DND-41 (cell line): ENCODE data around the gene TMEM163.

ENCODE experiments used
- ATAC-seq: fragments of 200-7000 bp; cut with Tn5 transposase; 3 replicates; pipeline ENCODE4 v1.9.1; 2021; ENCODE audit warnings: low read depth; ENCODE audit not compliant: insufficient read depth
- DNase-seq: peaks from one replicate; pipeline ENCODE4 v3.0.0-alpha.2; 2020
- H2AFZ ChIP-seq: 2 replicates; pipeline ENCODE4 v1.6.0; 2012; ENCODE audit warnings: low read depth, low read length
- H3K27ac ChIP-seq: 2 replicates; pipeline ENCODE4 v1.5.1; 2012; ENCODE audit warnings: low read length, inconsistent platforms
- H3K27me3 ChIP-seq: fragments of 200-600 bp; sonication (generic); 2 replicates; pipeline ENCODE4 v1.6.0; 2012; ENCODE audit warnings: low read length, mild to moderate bottlenecking, inconsistent platforms; ENCODE audit not compliant: insufficient read depth, poor library complexity
- H3K36me3 ChIP-seq: 2 replicates; pipeline ENCODE4 v1.5.1; 2012; ENCODE audit warnings: low read length, inconsistent platforms; ENCODE audit not compliant: insufficient read depth
- H3K4me1 ChIP-seq: 2 replicates; pipeline ENCODE4 v1.5.1; 2012; ENCODE audit warnings: mild to moderate bottlenecking, low read length; ENCODE audit not compliant: insufficient read depth
- H3K4me2 ChIP-seq: 2 replicates; pipeline ENCODE4 v1.6.0; 2012; ENCODE audit warnings: mild to moderate bottlenecking, moderate library complexity, low read length, inconsistent platforms; ENCODE audit not compliant: insufficient read depth
- H3K4me3 ChIP-seq, 2 experiments: fragments of 200-600 bp in 1 of 2; shearing (Covaris generic) in 1 of 2; 2 replicates each; pipeline ENCODE4 v1.5.1; 2012 to 2016; ENCODE audit warnings: inconsistent platforms in 2 of 2, low read length in 2 of 2, mild to moderate bottlenecking in 2 of 2, low read depth in 1 of 2, moderate library complexity in 1 of 2
- H3K79me2 ChIP-seq: 2 replicates; pipeline ENCODE4 v1.6.0; 2012; ENCODE audit warnings: low read length, inconsistent platforms; ENCODE audit not compliant: insufficient read depth
- H3K9ac ChIP-seq: 2 replicates; pipeline ENCODE4 v1.6.0; 2012; ENCODE audit warnings: low read depth, mild to moderate bottlenecking, inconsistent platforms, low read length, moderate library complexity
- H3K9me3 ChIP-seq: 2 replicates; pipeline ENCODE4 v1.5.1; 2012; ENCODE audit warnings: low read length, moderate library complexity, mild to moderate bottlenecking, inconsistent platforms; ENCODE audit not compliant: insufficient read depth, severe bottlenecking
- H4K20me1 ChIP-seq: 2 replicates; pipeline ENCODE4 v1.6.0; 2012; ENCODE audit warnings: low read length; ENCODE audit not compliant: insufficient read depth
- CTCF ChIP-seq: IDR thresholded peaks from 2 replicates; pipeline ENCODE4 v1.5.1; 2012; ENCODE audit warnings: borderline replicate concordance, low read length, moderate library complexity, mild to moderate bottlenecking; ENCODE audit not compliant: poor library complexity, severe bottlenecking; ENCODE audit errors: extremely low read depth
- EZH2 ChIP-seq: IDR thresholded peaks from 3 replicates; pipeline ENCODE4 v1.6.1; 2012; ENCODE audit warnings: borderline replicate concordance, low read depth, mild to moderate bottlenecking, moderate library complexity, low read length, inconsistent platforms; ENCODE audit not compliant: severe bottlenecking

The TMEM163 gene

GRCh38 chr2:134642938-134643337 is 75.9 kb downstream of the TMEM163 start:
- no peaks in the 10 kb centered on the region for H4K20me1 ChIP-seq
- no peaks in the 10 kb centered on the region for H3K9me3 ChIP-seq
- no peaks in the 10 kb centered on the region for H3K79me2 ChIP-seq
- TF ChIP-seq CTCF (no peak), EZH2 (no peak)
- no peaks in the 10 kb centered on the region for H3K4me1 ChIP-seq
- H3K27me3 ChIP-seq: no peaks in the 10 kb centered on the region
- H3K4me3 ChIP-seq: no peak overlapping the region
- no peak for DNase-seq
- no peak overlapping the region for H3K4me2 ChIP-seq
- H2AFZ ChIP-seq: no peak overlapping the region
- no peak for ATAC-seq
- no peaks in the 10 kb centered on the region for H3K36me3 ChIP-seq
- H3K9ac ChIP-seq: no peak overlapping the region
- no peak overlapping the region for H3K27ac ChIP-seq

GRCh38 chr2:134640494-134640893 is 78.3 kb downstream of the TMEM163 start:
- no peak overlapping the region for H3K4me2 ChIP-seq
- H3K27ac ChIP-seq: no peak overlapping the region
- no peak overlapping the region for H3K4me3 ChIP-seq
- H3K36me3 ChIP-seq: no peaks in the 10 kb centered on the region
- no peaks in the 10 kb centered on the region for H3K79me2 ChIP-seq
- DNase-seq (no peak), ATAC-seq (no peak)
- H3K27me3 ChIP-seq: no peaks in the 10 kb centered on the region
- no peak overlapping the region for H2AFZ ChIP-seq
- no peak overlapping the region for H3K9ac ChIP-seq
- no peaks in the 10 kb centered on the region for H3K9me3 ChIP-seq
- TF ChIP-seq CTCF (no peak), EZH2 (no peak)
- H4K20me1 ChIP-seq: no peaks in the 10 kb centered on the region
- no peaks in the 10 kb centered on the region for H3K4me1 ChIP-seq

- H3K36me3 ChIP-seq: no peaks in the 10 kb centered on the region
- no peaks in the 10 kb centered on the region for H4K20me1 ChIP-seq
- no peak overlapping the region for H3K9ac ChIP-seq
- H3K4me2 ChIP-seq: no peak overlapping the region
- H3K27me3 ChIP-seq: no peaks in the 10 kb centered on the region
- no peaks in the 10 kb centered on the region for H3K4me1 ChIP-seq
- DNase-seq (no peak), ATAC-seq (no peak)
- no peaks in the 10 kb centered on the region for H3K79me2 ChIP-seq
- no peak overlapping the region for H3K27ac ChIP-seq
- TF ChIP-seq CTCF (no peak), EZH2 (no peak)
- no peak overlapping the region for H2AFZ ChIP-seq
- no peaks in the 10 kb centered on the region for H3K9me3 ChIP-seq
- no peak overlapping the region for H3K4me3 ChIP-seq
These were observed 79.5 kb downstream of the TMEM163 start for GRCh38 chr2:134639265-134639664.

GRCh38 chr2:134636714-134637113 is 82.1 kb downstream of the TMEM163 start:
- H3K79me2 ChIP-seq: no peaks in the 10 kb centered on the region

More at GRCh38 chr2:134636714-134637113, 82.1 kb downstream of the TMEM163 start:
- Histone ChIP-seq H4K20me1 (no peaks in the 10 kb centered on the region), H3K27ac (no peak overlapping the region), H2AFZ (no peak overlapping the region), H3K9ac (no peak overlapping the region), H3K4me2 (no peak overlapping the region), H3K4me1 (no peaks in the 10 kb centered on the region), H3K27me3 (no peaks in the 10 kb centered on the region), H3K4me3 (no peak overlapping the region), H3K9me3 (no peaks in the 10 kb centered on the region), H3K36me3 (no peaks in the 10 kb centered on the region)
- DNase-seq (no peak), ATAC-seq (no peak)
- TF ChIP-seq CTCF (no peak), EZH2 (no peak)
